Epithelial cell of esophagus (primary cell): Measurements from ENCODE around the gene ZNF837.

Experiments used
- DNase-seq: peaks from one replicate; pipeline ENCODE4 v3.0.0; 2010; ENCODE audit warnings: low read depth
- H3K4me3 ChIP-seq: 2 replicates; pipeline ENCODE4 v1.5.1; 2011; ENCODE audit warnings: mild to moderate bottlenecking, low read length, control low read depth
- CTCF ChIP-seq: IDR thresholded peaks from 2 replicates; pipeline ENCODE4 v1.5.1; 2011; ENCODE audit warnings: low read depth, mild to moderate bottlenecking, low read length, control low read depth, inconsistent platforms; ENCODE audit not compliant: insufficient read depth; ENCODE audit errors: missing control alignments

The ZNF837 gene

GRCh38 chr19:58338825-58339558 is 41.8 kb downstream of the ZNF837 start:
- no peak overlapping the region for H3K4me3 ChIP-seq
- no peak for TF ChIP-seq CTCF
- peak; percentile 15 for DNase-seq

- DNase-seq, result no peak
- no peak for TF ChIP-seq CTCF
- H3K4me3 ChIP-seq, result no peak overlapping the region
Observed at GRCh38 chr19:58338336-58338735, 42.5 kb downstream of the ZNF837 start.

GRCh38 chr19:58336820-58337219 is 44.0 kb downstream of the ZNF837 start:
- TF ChIP-seq CTCF, result no peak
- no peak for DNase-seq
- H3K4me3 ChIP-seq, result no peak overlapping the region

DNA sequence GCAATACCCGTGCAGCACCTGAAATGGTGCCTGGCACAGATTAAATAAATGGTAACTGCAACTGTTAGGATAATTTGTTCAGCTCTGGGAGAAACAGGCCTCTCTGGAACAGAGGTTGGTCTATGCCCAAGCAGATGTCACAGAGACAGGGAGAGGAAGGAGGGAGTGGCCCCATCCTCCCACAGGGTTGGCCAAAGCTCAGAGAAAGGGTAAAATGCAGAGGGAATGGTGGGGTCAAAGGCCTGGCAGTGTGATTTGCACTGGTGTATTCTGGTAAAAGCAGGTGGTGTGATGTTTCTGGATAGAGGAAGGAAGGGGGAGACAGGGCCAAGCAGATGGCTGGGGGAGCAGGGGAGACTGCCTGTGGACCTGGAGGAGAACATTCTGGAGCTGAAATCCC is 44.6 kb downstream of the ZNF837 start:
- no peak for TF ChIP-seq CTCF
- DNase-seq, result no peak
- no peak overlapping the region for H3K4me3 ChIP-seq

DNA sequence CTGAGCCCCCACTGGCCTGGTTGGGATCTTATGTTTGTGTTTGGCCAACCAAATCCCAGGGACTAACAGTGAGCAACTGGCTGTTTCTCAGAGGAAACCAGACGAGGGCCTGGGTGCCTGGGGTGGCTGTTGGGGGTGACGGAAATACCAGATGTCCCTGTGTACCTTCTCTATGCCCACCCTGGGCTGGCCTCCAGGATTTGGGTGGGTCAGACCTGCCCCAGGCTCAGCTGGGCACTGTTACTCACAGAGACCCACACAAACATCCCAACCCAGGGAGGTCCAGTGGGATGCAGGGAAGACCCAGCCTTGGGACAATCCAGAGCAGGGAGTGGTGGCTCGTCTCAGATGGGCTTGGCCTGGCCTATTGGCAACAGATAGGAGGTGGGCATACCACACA is 45.2 kb downstream of the ZNF837 start:
- TF ChIP-seq CTCF, result no peak
- no peak overlapping the region for H3K4me3 ChIP-seq
- DNase-seq, result no peak

DNA sequence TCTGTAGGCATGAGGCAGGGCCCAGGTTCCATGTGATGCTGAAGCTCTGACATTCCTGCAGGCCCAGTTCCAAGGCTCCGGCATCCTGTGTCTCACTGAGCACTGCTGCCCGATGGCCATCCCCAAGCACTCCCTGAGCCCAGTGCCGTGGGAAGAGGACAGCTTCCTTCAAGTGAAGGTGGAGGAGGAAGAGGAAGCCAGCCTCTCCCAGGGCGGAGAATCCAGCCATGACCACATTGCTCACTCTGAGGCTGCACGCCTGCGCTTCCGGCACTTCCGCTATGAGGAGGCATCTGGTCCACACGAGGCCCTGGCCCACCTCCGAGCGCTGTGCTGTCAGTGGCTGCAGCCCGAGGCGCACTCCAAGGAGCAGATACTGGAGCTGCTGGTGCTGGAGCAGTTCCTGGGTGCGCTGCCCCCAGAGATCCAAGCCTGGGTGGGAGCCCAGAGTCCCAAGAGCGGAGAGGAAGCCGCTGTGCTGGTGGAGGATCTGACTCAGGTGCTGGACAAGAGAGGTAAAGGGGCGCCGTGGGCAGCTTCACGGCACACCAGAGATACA is 46.1 kb downstream of the ZNF837 start:
- no peak overlapping the region for H3K4me3 ChIP-seq
- no peak for TF ChIP-seq CTCF
- no peak for DNase-seq

GRCh38 chr19:58332697-58333096 is 48.1 kb downstream of the ZNF837 start:
- no peak for TF ChIP-seq CTCF
- no peak for DNase-seq
- H3K4me3 ChIP-seq, result no peak overlapping the region
